Heart left ventricle (tissue), 13 donors: ENCODE results near the gene ATRNL1.

Source experiments
- CTCF ChIP-seq, 12 donors: fragments of 200-600 bp; sonication (generic) in 4 of 12; IDR thresholded peaks; one replicate each; pipeline versions ENCODE4 v1.5.0 to v1.8.0; 2018 to 2022; ENCODE audit warnings: antibody characterized with exemption in 12 of 12, mild to moderate bottlenecking in 5 of 12
- POLR2A ChIP-seq, 2 donors: fragments of 450-650 bp; IDR thresholded peaks; one replicate each; pipeline ENCODE4 v1.6.1; 2017; ENCODE audit warnings: antibody characterized with exemption in 2 of 2, mild to moderate bottlenecking in 2 of 2, moderate library complexity in 2 of 2
- donor health status: ischemic (EF 13 %, LVEDD 7.1; RV severe dilation, severe dysfunction).
- donor health status: DM: no; HTN: yes; CAD: no.
- donor health status: DM: no; HTN: no; CAD: no.
- donor health status: ischemic (EF 25% LVEDD 6.9; RV normal size, moderate dysfunction).
- donor health status: ischemic (EF 25% LVEDD 5.7; RV mildly dilated, moderate dysfunction).
- donor health status: ischemic (EF 35%, LVEDD 5.7; RV mildly dilated, moderate dysfunction).
- donor health status: nonischemic (EF 11% LVEDD 7.7; RV severe dilation, severe dysfunction).
- donor health status: DM: yes; HTN: yes; CAD: no.
- donor health status: PGD.
- donor health status: ischemic (EF 29% LVEDD 5.4; RV normal size, mild dysfunction).
- donor health status: nonischemic (EF 23%, LVEDD 6.1; RV moderate dilation, normal function).

- TF ChIP-seq CTCF (IDR thresholded peaks at IDR 0.05): no peak
- no peak for TF ChIP-seq POLR2A (IDR thresholded peaks at IDR 0.05)
Measured at GRCh38 chr10:115989621-115990020, 896.5 kb downstream of the ATRNL1 start.
